GM10248 (cell line): ENCODE data around the gene ZNF791.
"Not testable (repeated sequence)": the region's sequence is repeated elsewhere in the genome, so short reads cannot be mapped to it uniquely, and the experiment has no call there.

Source experiments
- CTCF ChIA-PET: fragments of 300-600 bp; sonication (Branson Sonifier 250); formaldehyde crosslinking; extraction: SDS; loops from one replicate; lab custom pipeline; 2021; ENCODE audit warnings: antibody characterized with exemption; lab: Yijun Ruan, JAX
- POLR2A ChIA-PET: fragments of 350-650 bp; sonication (Branson Sonifier 250); formaldehyde crosslinking; extraction: SDS; loops from one replicate; lab custom pipeline; 2020; ENCODE audit warnings: antibody characterized with exemption; lab: Yijun Ruan, JAX
- DNase-seq: peaks from one replicate; pipeline ENCODE4 v3.0.0; 2012; ENCODE audit errors: extremely low spot score
- CTCF ChIP-seq: IDR thresholded peaks from 2 replicates; pipeline ENCODE4 v1.5.1; 2012; ENCODE audit warnings: mild to moderate bottlenecking, low read depth; ENCODE audit errors: extremely low read depth, missing control alignments, control extremely low read depth

ZNF791 gene

GRCh38 chr19:12672744-12673143, 62.0 kb downstream of the ZNF791 start:
- POLR2A ChIA-PET: interaction anchor here (0.5 to 1.7 kb wide), 4 partner anchors 9 to 213 kb away, joined by 3 to 8 read pairs (median 4); partner anchors contain the start of genes ZNF490 and ZNF791
- TF ChIP-seq CTCF: no peak
- CTCF ChIA-PET: interaction anchor here (0.6 to 7.4 kb wide), 18 partner anchors 8 to 613 kb away, joined by 3 to 93 read pairs (median 5); partner anchors contain the start of genes DHPS, ZNF490 and ZNF791
- DNase-seq: no peak

- no peak for DNase-seq
- CTCF ChIA-PET: interaction anchor here (1.5 to 3.3 kb wide), 5 partner anchors 9 to 58 kb away, joined by 3 to 16 read pairs (median 5); partner anchors contain the start of genes MAN2B1 and WDR83
- TF ChIP-seq CTCF: no peak
- POLR2A ChIA-PET: no interaction called here
Measured at GRCh38 chr19:12675399-12675798, 64.7 kb downstream of the ZNF791 start.

- DNase-seq: no peak
- no peak for TF ChIP-seq CTCF
- CTCF ChIA-PET: interaction anchor here (1.0 to 3.3 kb wide), 19 partner anchors 9 to 616 kb away, joined by 3 to 16 read pairs (median 4); partner anchors contain the start of genes MAN2B1, TNPO2 and WDR83
- POLR2A ChIA-PET: no interaction called here
Measured at GRCh38 chr19:12675940-12676339, 65.2 kb downstream of the ZNF791 start.

GRCh38 chr19:12676384-12676792, 65.7 kb downstream of the ZNF791 start:
- ChIA-PET POLR2A (no interaction called here), CTCF (interaction anchor here (0.7 to 3.3 kb wide), 27 partner anchors 9 to 617 kb away, joined by 3 to 16 read pairs (median 4); partner anchors contain the start of genes MAN2B1, TNPO2 and WDR83)
- DNase-seq: peak; percentile 82
- peak; percentile 76 for TF ChIP-seq CTCF

- no peak for DNase-seq
- CTCF ChIA-PET: interaction anchor here (0.7 to 3.3 kb wide), 28 partner anchors 8 to 617 kb away, joined by 3 to 16 read pairs (median 4); partner anchors contain the start of genes MAN2B1, TNPO2 and WDR83
- no peak for TF ChIP-seq CTCF
- POLR2A ChIA-PET: no interaction called here
Measured at GRCh38 chr19:12676928-12677327, 66.2 kb downstream of the ZNF791 start.

GRCh38 chr19:12678039-12678438, 67.3 kb downstream of the ZNF791 start:
- DNase-seq: not testable (repeated sequence)
- POLR2A ChIA-PET: interaction anchor here (0.5 to 0.9 kb wide), 2 partner anchors 12 to 338 kb away, joined by 3 read pairs; partner anchors contain the start of gene MAN2B1
- CTCF ChIA-PET: interaction anchor here (0.9 to 3.3 kb wide), 11 partner anchors 9 to 170 kb away, joined by 3 to 16 read pairs (median 4); partner anchors contain the start of genes GNG14, MAN2B1 and WDR83

GRCh38 chr19:12680034-12680433, 69.3 kb downstream of the ZNF791 start:
- no peak for TF ChIP-seq CTCF
- no peak for DNase-seq
- ChIA-PET CTCF (interaction anchor here (0.8 to 2.9 kb wide), 3 partner anchors 8 to 621 kb away, joined by 3 to 14 read pairs (median 3); no protein-coding TSS in a partner anchor), POLR2A (interaction anchor here (1.1 kb wide), 1 partner anchor 112 kb away, joined by 3 read pairs; no protein-coding TSS in a partner anchor)
